Large intestine (tissue), 3 donors: Measurements from ENCODE around the gene SKAP1. TPM values are rescaled to one million over a fixed set of nuclear protein-coding genes. Genes with fewer than 3 reads are reported as not detected.
"Not testable (repeated sequence)": the region's sequence is repeated elsewhere in the genome, so short reads cannot be mapped to it uniquely, and the experiment has no call there.

ENCODE experiments used
- DNase-seq, 2 donors: peaks; one replicate each; pipeline versions ENCODE4 v3.0.0 to v3.0.0-alpha.2; 2013
- H3K27ac ChIP-seq: one replicate; pipeline ENCODE4 v1.5.1; 2013; ENCODE audit warnings: low read length
- H3K27me3 ChIP-seq: 2 replicates; pipeline ENCODE4 v1.6.1; 2013; ENCODE audit warnings: low read length; ENCODE audit not compliant: control insufficient read depth, insufficient read depth
- H3K36me3 ChIP-seq: 2 replicates; pipeline ENCODE4 v1.6.1; 2013; ENCODE audit warnings: low read length; ENCODE audit not compliant: control insufficient read depth, insufficient read depth
- H3K4me1 ChIP-seq: one replicate; pipeline ENCODE4 v1.6.1; 2013; ENCODE audit warnings: low read length; ENCODE audit not compliant: control insufficient read depth, insufficient read depth
- H3K4me3 ChIP-seq: one replicate; pipeline ENCODE4 v1.5.1; 2013; ENCODE audit warnings: low read length
- H3K9me3 ChIP-seq: one replicate; pipeline ENCODE4 v1.6.1; 2013; ENCODE audit warnings: mild to moderate bottlenecking, low read depth, low read length, moderate library complexity; ENCODE audit not compliant: control insufficient read depth
- WGBS: methylation state at CpG from one replicate; pipeline ENCODE4 v1.1.5; 2013; ENCODE audit warnings: low lambda C conversion rate; ENCODE audit not compliant: insufficient coverage; 5-methylcytosine and 5-hydroxymethylcytosine counted together
- polyA plus RNA-seq: library from polyadenylated mRNA; unstranded; fragments of 120-200 nt; gene quantifications from one replicate; pipeline ENCODE4 v1.2.1, GENCODE V29; 2013

The SKAP1 gene
- polyA plus RNA-seq, 1 donor: 3.0 TPM

- no peaks in the 10 kb centered on the region for H3K4me1 ChIP-seq
- no peaks in the 10 kb centered on the region for H3K27me3 ChIP-seq
- no peaks in the 10 kb centered on the region for H3K9me3 ChIP-seq
- no peaks in the 10 kb centered on the region for H3K36me3 ChIP-seq
- no peak overlapping the region for H3K4me3 ChIP-seq
- DNase-seq: no peak
- no peak overlapping the region for H3K27ac ChIP-seq
- 75% methylated on average over 1 of the region's 1 CpG for WGBS
Observed at GRCh38 chr17:48258331-48258730, 171.7 kb downstream of the SKAP1 start.

- Histone ChIP-seq H3K36me3 (no peaks in the 10 kb centered on the region), H3K27ac (no peak overlapping the region), H3K4me1 (no peaks in the 10 kb centered on the region), H3K4me3 (no peak overlapping the region), H3K9me3 (no peaks in the 10 kb centered on the region), H3K27me3 (no peaks in the 10 kb centered on the region)
- DNase-seq: no peak
- WGBS: 83% methylated on average over 2 of the region's 4 CpGs
Observed at GRCh38 chr17:48255759-48256158, 174.3 kb downstream of the SKAP1 start.

GRCh38 chr17:48254896-48255295 lies 175.1 kb downstream of the SKAP1 start:
- DNase-seq: no peak
- H3K27me3 ChIP-seq: no peaks in the 10 kb centered on the region
- H3K9me3 ChIP-seq: no peaks in the 10 kb centered on the region
- no peak overlapping the region for H3K4me3 ChIP-seq
- WGBS: 43% methylated on average over 1 of the region's 1 CpG
- no peaks in the 10 kb centered on the region for H3K4me1 ChIP-seq
- H3K36me3 ChIP-seq: no peaks in the 10 kb centered on the region
- no peak overlapping the region for H3K27ac ChIP-seq

- H3K4me1 ChIP-seq: no peaks in the 10 kb centered on the region
- no peaks in the 10 kb centered on the region for H3K9me3 ChIP-seq
- H3K27ac ChIP-seq: no peak overlapping the region
- WGBS: no CpG with 5 or more reads among the region's 2 CpGs
- H3K27me3 ChIP-seq: no peaks in the 10 kb centered on the region
- no peak overlapping the region for H3K4me3 ChIP-seq
- no peaks in the 10 kb centered on the region for H3K36me3 ChIP-seq
- DNase-seq: no peak
Observed at GRCh38 chr17:48253975-48254374, 176.0 kb downstream of the SKAP1 start.

GRCh38 chr17:48251950-48252349 lies 178.1 kb downstream of the SKAP1 start:
- Histone ChIP-seq H3K9me3 (no peaks in the 10 kb centered on the region), H3K27ac (no peak overlapping the region), H3K4me1 (peaks cover under 1% of the 10 kb centered on the region), H3K36me3 (no peaks in the 10 kb centered on the region), H3K4me3 (no peak overlapping the region), H3K27me3 (no peaks in the 10 kb centered on the region)
- DNase-seq: no peak
- 81% methylated on average over 2 of the region's 3 CpGs for WGBS

GRCh38 chr17:48250949-48251348 lies 179.1 kb downstream of the SKAP1 start:
- no peak overlapping the region for H3K27ac ChIP-seq
- no peaks in the 10 kb centered on the region for H3K9me3 ChIP-seq
- no peak for DNase-seq
- no peak overlapping the region for H3K4me3 ChIP-seq
- no peaks in the 10 kb centered on the region for H3K27me3 ChIP-seq
- WGBS: 96% methylated on average over 4 of the region's 8 CpGs
- peaks cover 8% of the 10 kb centered on the region for H3K4me1 ChIP-seq
- no peaks in the 10 kb centered on the region for H3K36me3 ChIP-seq

GRCh38 chr17:48250059-48250458 lies 180.0 kb downstream of the SKAP1 start:
- H3K4me3 ChIP-seq: not testable (repeated sequence)
- no CpG with 5 or more reads among the region's 5 CpGs for WGBS

GRCh38 chr17:48247603-48248002 lies 182.4 kb downstream of the SKAP1 start:
- peaks cover 30% of the 10 kb centered on the region for H3K4me1 ChIP-seq
- H3K36me3 ChIP-seq: no peaks in the 10 kb centered on the region
- DNase-seq: no peak
- H3K4me3 ChIP-seq: no peak overlapping the region
- H3K27me3 ChIP-seq: no peaks in the 10 kb centered on the region
- 89% methylated on average over 3 of the region's 3 CpGs for WGBS
- no peaks in the 10 kb centered on the region for H3K9me3 ChIP-seq
- no peak overlapping the region for H3K27ac ChIP-seq

More at GRCh38 chr17:48250059-48250458, 180.0 kb downstream of the SKAP1 start:
- not testable (repeated sequence) for DNase-seq, H3K27ac ChIP-seq, H3K36me3 ChIP-seq, H3K9me3 ChIP-seq, H3K27me3 ChIP-seq
- H3K4me1 ChIP-seq: peaks cover 10% of the 10 kb centered on the region

GRCh38 chr17:48247038-48247437 lies 183.0 kb downstream of the SKAP1 start:
- H3K27me3 ChIP-seq: no peaks in the 10 kb centered on the region
- DNase-seq: no peak
- H3K4me1 ChIP-seq: peaks cover 36% of the 10 kb centered on the region
- no peaks in the 10 kb centered on the region for H3K36me3 ChIP-seq
- H3K9me3 ChIP-seq: no peaks in the 10 kb centered on the region
- H3K27ac ChIP-seq: no peak overlapping the region
- no peak overlapping the region for H3K4me3 ChIP-seq
- WGBS: no CpG with 5 or more reads among the region's 1 CpG

GRCh38 chr17:48246612-48247011 lies 183.4 kb downstream of the SKAP1 start:
- H3K27me3 ChIP-seq: no peaks in the 10 kb centered on the region
- no peaks in the 10 kb centered on the region for H3K36me3 ChIP-seq
- peaks cover 40% of the 10 kb centered on the region for H3K4me1 ChIP-seq
- H3K4me3 ChIP-seq: no peak overlapping the region
- H3K27ac ChIP-seq: no peak overlapping the region
- WGBS: no CpG with 5 or more reads among the region's 2 CpGs
- DNase-seq: no peak
- H3K9me3 ChIP-seq: no peaks in the 10 kb centered on the region

- peaks cover 47% of the 10 kb centered on the region for H3K4me1 ChIP-seq
Observed at GRCh38 chr17:48245465-48246033, 184.5 kb downstream of the SKAP1 start.

More at GRCh38 chr17:48245465-48246033, 184.5 kb downstream of the SKAP1 start:
- not testable (repeated sequence) for DNase-seq, H3K27me3 ChIP-seq, H3K36me3 ChIP-seq, H3K4me3 ChIP-seq, H3K27ac ChIP-seq, H3K9me3 ChIP-seq
- no CpG with 5 or more reads among the region's 5 CpGs for WGBS
